Measurements from ENCODE around the gene COL16A1. TPM values are rescaled to one million over a fixed set of nuclear protein-coding genes. Genes with fewer than 3 reads are reported as not detected.

Gene COL16A1
- total and polyA plus RNA-seq, 2 of the 4 experiments (the other 2 are of a cell fraction): 34.2 to 62.8 TPM

DNA sequence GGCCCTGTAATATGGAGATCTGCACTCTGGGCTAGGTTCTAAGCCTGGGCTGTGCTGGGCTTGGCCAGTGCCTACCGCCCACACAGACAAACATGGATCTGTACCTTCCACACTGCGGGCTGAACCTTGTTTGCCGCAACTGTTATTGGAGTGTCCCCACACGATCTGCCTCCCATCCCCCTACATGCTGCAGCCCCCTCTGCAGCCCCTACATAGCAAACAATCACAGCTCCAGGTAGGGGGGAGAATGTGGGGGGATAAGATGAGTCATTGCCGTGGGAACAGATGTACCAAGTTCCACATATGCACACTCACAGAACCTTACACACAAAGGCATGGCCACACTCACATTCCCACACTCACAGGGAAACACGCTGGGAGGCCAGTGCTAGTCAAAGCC, 88.4 kb downstream of the COL16A1 start:
- no peak overlapping the region for H4K91ac ChIP-seq (ENCODE audit: insufficient read depth, low read depth, low read length)
- no peak overlapping the region for H3K4me2 ChIP-seq (ENCODE audit: low read depth, low read length)
- in situ Hi-C loops (cut with MboI; ENCODE audit: low sequenced_read_pairs) (loop anchor here (10.0 kb wide), 1 partner anchor 51 kb away; no protein-coding TSS in a partner anchor), intact Hi-C loops (cut with micrococcal nuclease) (no loop called here), dilution Hi-C loops (cut with HindIII; ENCODE audit: low sequenced_read_pairs, unreplicated experiment) (no loop called here)
- H3K27me3 ChIP-seq (ENCODE audit: control insufficient read depth, insufficient read depth, low read length): peaks cover 39% of the 10 kb centered on the region
- no peak overlapping the region for H3K4me3 ChIP-seq (ENCODE audit: insufficient read depth, low read depth, low read length)
- H2AK5ac ChIP-seq (ENCODE audit: low read depth, low read length): no peak overlapping the region
- no peak overlapping the region for H3K4ac ChIP-seq (ENCODE audit: low read depth, low read length)
- no peak overlapping the region for H4K5ac ChIP-seq (ENCODE audit: low read depth, low read length)
- no peak overlapping the region for H2BK5ac ChIP-seq (ENCODE audit: low read depth, low read length, poor library complexity, severe bottlenecking)
- no peak overlapping the region for H2AK9ac ChIP-seq (replicated peaks; ENCODE audit: low read depth, low read length, poor library complexity)
- no peaks in the 10 kb centered on the region; the same call in 1 of the 2 replicates for H3K4me1 ChIP-seq (ENCODE audit: control insufficient read depth, insufficient read depth, low read length)
- H4K20me1 ChIP-seq (ENCODE audit: insufficient read depth, low read length): no peaks in the 10 kb centered on the region
- no peaks in the 10 kb centered on the region for H3K36me3 ChIP-seq (ENCODE audit: control insufficient read depth, insufficient read depth, low read length)
- no peak for TF ChIP-seq MXI1 (IDR thresholded peaks at IDR 0.05; ENCODE audit: borderline replicate concordance, low read depth, low read length)
- no peak for TF ChIP-seq RAD21 (IDR thresholded peaks at IDR 0.05; ENCODE audit: low read length)
- no peak for TF ChIP-seq SMC3 (IDR thresholded peaks at IDR 0.05; ENCODE audit: low read depth, low read length)
- no peak for TF ChIP-seq FOS (IDR thresholded peaks at IDR 0.05; ENCODE audit: low read depth, low read length)
- no peak for TF ChIP-seq CEBPB (IDR thresholded peaks at IDR 0.05; ENCODE audit: low read depth, low read length)
- no peak for TF ChIP-seq CTCF (conservative IDR thresholded peaks at IDR 0.05; ENCODE audit: low read depth, low read length)
- ChIA-PET POLR2A (ENCODE audit: unreplicated experiment) (no interaction called here), CTCF (no interaction called here)
- H3K9me1 ChIP-seq (ENCODE audit: insufficient read depth, low read length): 0 out of 2 replicates have a peak, but pooled peaks cover 6% of the 10 kb centered on the region
- H2BK15ac ChIP-seq (ENCODE audit: low read depth, low read length): no peak overlapping the region
- no TSS peak for BruUV-seq (replicated peaks)
- no peak overlapping the region for H3K14ac ChIP-seq (replicated peaks; ENCODE audit: low read depth, low read length)
- no peak overlapping the region for H2BK20ac ChIP-seq (ENCODE audit: low read depth, low read length)
- H3K27ac ChIP-seq (ENCODE audit: insufficient read depth, low read length): no peak overlapping the region
- H3K23ac ChIP-seq (ENCODE audit: low read depth, low read length): no peak overlapping the region
- H3K18ac ChIP-seq (ENCODE audit: low read depth, low read length): no peak overlapping the region
- no peaks in the 10 kb centered on the region for H3K9me3 ChIP-seq (ENCODE audit: control insufficient read depth, insufficient read depth, low read length)
- no peak overlapping the region for H2BK120ac ChIP-seq (ENCODE audit: low read depth, low read length)
- H3K9ac ChIP-seq (ENCODE audit: low read depth, low read length): no peak overlapping the region
- no peak overlapping the region for H4K8ac ChIP-seq (ENCODE audit: low read depth in 2 of 2, low read length in 2 of 2)
- H2AFZ ChIP-seq (replicated peaks; ENCODE audit: low read length, poor library complexity): no peak overlapping the region
- H3K56ac ChIP-seq (ENCODE audit: extremely low read depth, insufficient read depth, low read length): no peak overlapping the region
- H3K79me1 ChIP-seq (ENCODE audit: low read depth in 1 of 2, low read length in 2 of 2): no peaks in the 10 kb centered on the region
- ATAC-seq (ENCODE audit: low read depth) (no peak), DNase-seq (peak; percentile 23)
- 73% methylated on average over 2 of the region's 6 CpGs; no CpG with 5 or more reads in 1 of the 2 experiments for WGBS, 2 experiments (ENCODE audit: extremely low coverage in 2 of 2, insufficient read length in 1 of 2)

All from IMR-90 (cell line).